ENCODE measurements around the gene RHCG.

The RHCG gene

DNA sequence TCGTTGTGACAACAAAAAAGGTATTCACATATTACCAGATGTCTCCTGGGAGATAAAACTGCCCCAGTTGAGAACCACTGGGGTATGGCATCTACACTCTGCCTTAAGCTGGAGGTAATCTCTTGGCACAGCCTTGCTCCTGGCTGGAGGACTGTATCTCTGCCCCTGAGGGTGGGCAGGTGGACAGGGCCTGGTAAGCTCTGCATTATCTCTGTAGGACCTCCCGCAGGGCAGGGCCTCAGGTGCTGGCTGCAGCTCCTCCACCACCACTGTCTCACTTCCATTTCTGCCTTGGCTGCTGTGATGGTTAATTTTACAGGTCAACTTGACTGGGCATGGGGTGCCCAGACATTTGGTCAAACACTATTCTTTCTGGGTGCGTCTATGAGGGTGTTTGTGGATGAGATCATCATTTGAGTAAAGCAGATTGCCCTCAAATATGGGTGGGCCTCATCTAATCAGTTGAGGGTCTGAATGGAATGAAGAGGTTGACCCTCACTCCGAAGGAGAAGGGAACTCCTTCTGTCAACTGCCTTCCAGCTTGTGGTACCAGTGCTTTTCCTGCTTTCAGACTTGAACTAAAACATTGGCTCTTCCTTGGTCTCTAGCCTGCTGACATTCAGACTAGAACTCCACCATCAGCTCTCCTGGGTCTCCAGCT, 9.8 kb upstream of the RHCG start:
- no peak for DNase-seq (ENCODE audit: low read depth)
- H3K4me3 ChIP-seq (ENCODE audit: low read depth, low read length): no peak overlapping the region

DNA sequence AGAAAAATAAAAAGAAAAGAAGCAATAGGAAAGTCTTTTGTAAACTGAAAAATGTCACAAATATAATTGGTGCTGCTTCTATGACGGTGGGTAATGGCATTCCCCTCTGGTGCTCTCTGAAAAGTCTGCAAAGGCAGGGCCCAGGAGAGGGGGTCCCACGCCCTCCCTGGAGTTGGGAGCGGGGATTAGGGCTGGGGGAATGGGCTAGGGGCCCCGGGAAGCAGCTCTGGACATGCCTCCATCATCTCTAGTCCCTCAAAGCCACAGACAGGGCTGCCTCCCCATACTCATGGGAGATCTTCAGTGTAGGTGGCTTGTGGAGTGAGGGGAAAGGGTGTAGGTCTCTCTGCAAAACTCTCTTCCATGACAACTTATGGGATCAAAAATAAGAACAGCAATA, 7.8 kb upstream of the RHCG start:
- no peak for DNase-seq (ENCODE audit: low read depth)
- no peak overlapping the region for H3K4me3 ChIP-seq (ENCODE audit: low read depth, low read length)

DNA sequence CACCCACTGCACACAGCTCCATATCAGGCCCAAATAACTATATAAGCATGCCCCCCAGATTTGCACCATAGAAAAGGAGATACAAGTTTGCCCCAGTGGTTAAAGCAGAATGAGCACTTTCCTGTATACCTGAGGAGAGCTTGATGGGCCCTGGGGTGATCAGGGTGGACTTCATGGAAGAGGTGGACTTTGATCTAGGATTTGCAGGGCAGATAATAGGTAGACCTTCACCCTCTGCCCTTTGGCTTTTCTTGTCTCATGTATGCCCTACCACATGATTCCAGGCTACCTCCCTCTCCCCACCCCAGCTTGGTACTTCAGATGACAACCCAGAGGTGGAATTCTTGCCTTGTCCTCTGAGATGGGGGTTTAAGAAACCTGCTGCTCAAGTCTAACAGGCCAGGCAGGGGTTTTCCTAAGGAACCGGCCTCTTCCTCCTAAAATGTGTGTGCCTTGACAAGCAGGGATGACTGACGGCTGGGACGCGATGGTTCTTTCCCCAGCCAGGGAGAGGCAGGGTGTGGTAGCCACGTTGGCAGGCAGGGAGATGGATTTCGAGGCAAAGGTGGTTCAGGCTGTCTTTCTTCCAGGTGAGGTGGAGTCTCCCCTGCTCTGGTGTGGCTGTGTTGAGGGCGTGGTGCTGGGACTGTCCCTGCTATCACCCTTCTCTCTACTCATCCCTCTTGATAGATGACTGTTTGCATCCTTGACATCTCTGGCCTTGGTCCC, 6.6 kb upstream of the RHCG start:
- no peak overlapping the region for H3K4me3 ChIP-seq (ENCODE audit: low read depth, low read length)
- DNase-seq (ENCODE audit: low read depth): no peak

DNA sequence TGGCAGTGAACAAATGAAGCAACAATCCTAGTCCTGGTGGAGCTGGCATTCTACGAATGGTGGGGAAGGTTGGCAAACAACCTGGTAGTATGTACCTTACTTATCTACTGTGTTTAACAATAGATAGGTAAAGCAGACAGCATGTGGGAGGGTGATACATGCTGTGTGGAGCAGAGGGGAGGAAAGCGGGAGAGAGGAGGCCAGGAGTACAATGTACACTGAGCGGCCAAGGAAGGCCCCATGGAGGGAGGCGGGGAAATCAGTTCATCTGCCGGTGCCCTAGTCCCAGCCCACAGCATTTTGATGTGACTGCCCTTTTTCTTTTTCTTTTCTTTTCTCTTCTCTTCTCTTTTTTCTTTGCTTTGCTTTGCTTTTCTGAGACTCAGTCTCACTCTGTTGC, 5.3 kb upstream of the RHCG start:
- no peak overlapping the region for H3K4me3 ChIP-seq (ENCODE audit: low read depth, low read length)
- DNase-seq (ENCODE audit: low read depth): no peak

DNA sequence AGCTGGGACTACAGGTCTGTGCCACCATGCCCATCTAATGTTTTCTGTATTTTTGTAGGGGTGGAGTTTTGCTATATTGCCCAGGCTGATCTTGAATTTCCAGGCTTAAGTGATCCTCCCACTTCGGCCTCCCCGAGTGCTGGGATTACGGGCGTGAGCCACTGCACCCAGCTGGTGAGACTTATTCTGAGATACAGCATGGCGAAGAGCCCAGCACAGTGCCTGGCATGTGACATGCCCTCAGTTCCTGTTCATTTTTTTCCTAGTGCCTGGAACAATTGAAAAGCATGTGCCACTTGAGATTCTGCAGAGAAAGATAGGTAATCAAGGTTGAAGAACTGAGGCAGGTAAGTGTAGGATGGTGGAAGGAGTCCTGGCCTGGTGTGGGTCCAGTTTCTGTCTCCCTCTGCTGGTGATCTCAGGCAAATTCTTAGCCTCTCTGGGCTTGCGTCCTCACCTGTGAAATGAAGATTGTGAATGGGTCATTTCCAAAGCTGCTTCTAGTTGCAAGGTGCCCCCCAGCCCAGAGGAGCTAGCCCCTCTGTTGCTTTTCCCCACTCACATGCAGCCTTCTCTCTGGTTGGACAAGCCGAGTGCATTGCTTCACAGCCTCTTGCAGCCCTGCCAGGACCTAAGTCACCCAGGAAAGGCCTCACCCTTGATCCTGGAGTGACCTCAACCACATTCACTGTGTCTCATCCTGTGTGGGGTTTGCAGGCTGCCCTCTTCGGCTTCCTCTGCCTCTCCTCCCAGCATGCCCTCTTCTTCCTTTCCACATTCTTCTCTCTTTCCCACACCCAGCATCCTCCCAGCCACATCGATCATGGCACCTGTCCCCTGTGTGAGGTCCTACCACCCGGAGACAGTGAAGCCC, 4.3 kb upstream of the RHCG start:
- H3K4me3 ChIP-seq (ENCODE audit: low read depth, low read length): no peak overlapping the region
- no peak for DNase-seq (ENCODE audit: low read depth)

DNA sequence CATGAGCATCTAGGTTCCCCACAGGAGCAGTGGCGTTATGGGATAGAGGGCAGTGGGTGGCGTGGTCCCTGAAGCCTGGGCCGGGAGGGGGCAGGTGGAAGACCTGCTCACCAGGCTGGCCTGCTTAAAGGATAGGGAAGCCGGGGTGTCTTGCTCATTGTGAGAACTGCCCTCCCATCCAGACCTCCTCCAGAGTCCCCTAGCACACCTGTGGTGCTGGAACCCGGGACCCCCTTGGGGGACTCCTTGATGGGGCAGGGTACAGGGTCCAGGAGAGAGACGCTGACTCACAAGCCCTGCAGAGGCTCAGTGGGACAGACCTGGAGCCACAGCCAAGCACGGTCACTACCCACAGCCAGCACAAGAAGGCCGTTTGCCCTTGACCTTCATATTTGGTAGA, 2.8 kb upstream of the RHCG start:
- no peak overlapping the region for H3K4me3 ChIP-seq (ENCODE audit: low read depth, low read length)
- no peak for DNase-seq (ENCODE audit: low read depth)

DNA sequence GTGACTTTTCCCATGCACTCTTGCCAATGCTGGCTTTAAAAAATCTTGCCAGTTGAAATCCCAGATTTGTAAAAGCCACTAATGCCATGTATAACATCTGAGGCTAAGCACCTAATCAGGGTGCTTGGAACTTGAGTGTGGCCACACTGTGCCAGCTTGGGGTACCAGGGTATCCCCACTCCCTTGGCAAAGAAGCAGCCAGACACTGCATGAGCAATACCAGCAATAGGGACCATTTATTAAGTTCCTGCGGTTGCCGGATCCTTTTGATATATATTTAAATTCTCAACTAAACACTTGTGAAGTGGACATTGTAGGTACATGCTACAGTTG, 2.2 kb upstream of the RHCG start:
- no peak for DNase-seq (ENCODE audit: low read depth)
- no peak overlapping the region for H3K4me3 ChIP-seq (ENCODE audit: low read depth, low read length)

DNA sequence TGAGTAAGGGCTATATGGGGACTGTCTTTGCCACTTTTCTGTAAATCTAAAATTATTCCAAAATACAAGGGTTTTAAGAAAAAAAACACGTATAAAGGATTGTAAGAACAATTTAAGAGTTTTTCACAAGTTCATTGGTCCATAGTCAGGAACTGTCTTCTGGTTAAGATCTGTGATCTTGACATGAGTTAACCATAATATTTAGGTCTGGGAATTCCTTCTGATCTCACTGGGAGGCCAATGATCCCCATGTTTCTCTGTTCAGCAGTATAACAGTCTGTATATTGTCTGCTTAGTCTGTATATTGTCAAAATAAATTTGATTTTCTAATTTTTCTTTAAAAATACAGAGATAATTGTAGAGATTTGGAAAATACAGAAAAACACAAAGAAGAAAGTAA, 848 bp upstream of the RHCG start:
- H3K4me3 ChIP-seq (ENCODE audit: low read depth, low read length): no peak overlapping the region
- no peak for DNase-seq (ENCODE audit: low read depth)

DNA sequence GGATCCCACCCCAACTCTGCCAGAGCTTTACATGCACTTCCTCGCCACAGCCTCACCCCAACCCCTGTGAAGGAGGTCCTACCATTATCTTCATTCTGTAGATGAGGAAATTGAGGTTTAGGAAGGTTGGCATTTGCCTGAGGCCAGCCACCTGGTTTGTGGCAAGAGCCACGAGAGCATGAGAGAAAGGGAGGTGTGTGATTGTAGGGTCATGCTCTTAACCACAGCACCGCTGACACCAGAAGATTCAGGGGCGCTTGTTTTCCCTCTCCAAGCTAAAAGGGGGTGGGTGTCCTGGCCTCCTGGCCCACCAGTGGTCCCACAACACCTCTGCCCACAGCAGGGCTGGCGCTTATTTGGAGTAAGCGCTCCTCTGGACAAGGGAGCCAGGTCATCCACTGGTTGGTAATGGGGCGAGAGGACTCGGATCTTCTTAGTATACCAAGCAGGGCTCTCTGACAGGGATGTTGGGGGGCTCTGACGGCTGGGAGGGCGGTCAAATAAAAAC, 691 bp downstream of the RHCG start:
- no peak overlapping the region for H3K4me3 ChIP-seq (ENCODE audit: low read depth, low read length)
- DNase-seq (ENCODE audit: low read depth): no peak

DNA sequence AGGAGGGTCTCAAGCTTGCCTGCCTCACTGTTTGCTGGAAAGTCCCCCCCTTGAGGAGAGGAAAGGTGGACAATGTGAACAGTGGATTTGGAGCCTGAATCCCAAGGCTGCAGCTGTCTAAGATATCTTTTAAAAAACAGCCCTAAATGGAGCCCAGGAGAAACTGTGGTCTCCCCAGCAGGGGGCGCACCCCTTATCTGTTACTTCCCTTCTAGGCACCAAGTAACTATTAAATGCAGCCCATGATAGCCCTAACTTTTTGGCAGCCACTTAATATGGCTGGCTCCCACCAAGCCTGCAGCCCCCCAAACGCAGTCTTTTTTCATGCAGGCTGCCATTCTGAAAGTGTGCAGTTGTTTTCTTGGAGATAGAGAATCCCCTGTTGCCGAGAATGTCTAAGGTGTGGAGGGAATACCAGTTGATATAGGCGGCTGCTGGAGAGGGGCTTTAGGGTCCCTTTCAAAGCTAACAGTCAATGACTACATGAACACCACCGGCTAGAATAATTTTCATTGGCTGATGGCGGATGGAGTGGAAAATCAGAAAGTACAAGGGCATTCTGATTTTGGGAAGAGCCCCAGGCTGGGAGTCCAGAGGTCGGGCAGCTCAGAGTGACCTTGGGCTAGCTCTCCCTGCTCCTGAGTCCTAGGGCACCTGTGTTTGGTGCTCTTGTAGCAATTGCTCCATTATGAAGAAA, 1.3 kb downstream of the RHCG start:
- DNase-seq (ENCODE audit: low read depth): no peak
- H3K4me3 ChIP-seq (ENCODE audit: low read depth, low read length): no peak overlapping the region

DNA sequence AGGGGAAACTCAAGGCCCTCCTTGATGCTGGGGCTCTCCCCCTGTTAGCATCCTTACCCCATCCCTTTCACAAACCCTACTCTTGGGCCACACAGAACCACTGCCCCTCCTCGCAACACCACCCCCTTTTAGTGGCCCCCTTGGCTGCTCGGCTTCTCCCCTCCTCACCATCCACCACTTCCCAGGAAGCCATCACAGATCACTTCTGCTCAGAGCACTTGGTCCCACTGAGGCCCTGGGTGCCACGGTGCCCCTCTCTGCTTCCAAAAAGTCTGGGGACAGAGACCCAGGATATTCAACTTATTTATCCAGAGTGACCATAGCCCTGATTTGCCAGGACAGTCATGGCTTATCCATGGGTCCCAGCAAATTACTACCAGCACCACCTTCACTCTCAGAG, 2.4 kb downstream of the RHCG start:
- DNase-seq (ENCODE audit: low read depth): no peak
- no peak overlapping the region for H3K4me3 ChIP-seq (ENCODE audit: low read depth, low read length)

DNA sequence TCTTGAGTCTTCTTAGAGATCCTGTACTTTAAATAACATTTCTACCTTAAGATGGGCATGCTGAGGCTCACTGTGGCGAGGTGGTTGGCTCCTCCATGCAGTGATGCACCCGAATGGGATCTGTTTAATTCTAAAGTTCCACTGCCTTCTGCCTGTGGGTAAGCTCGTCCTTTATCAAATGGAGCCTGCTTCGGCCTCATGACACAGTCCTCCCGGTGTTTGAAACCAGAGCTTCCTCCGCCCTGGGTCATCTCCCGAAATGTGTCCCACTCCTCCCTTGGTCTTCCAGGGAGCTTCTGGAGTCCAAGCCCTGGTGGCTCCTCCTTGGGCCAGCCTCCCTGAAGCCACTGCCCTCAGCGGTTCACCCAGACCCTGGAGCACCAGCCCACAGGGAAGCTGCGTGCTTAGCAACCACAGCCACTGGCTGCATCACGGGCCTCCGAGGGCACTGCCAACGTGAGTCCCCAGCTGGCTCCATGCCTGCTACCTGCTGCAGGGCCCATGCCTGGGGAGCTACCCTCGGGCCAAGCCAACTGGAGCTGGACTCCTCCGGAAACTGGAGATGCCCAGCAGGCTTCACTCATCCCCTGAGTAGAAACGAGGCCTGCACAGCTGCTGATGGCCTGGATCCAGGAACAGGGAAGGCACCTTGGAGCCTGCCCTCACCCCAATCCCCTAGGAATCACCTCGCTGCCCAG, 3.3 kb downstream of the RHCG start:
- no peak for DNase-seq (ENCODE audit: low read depth)
- H3K4me3 ChIP-seq (ENCODE audit: low read depth, low read length): no peak overlapping the region

DNA sequence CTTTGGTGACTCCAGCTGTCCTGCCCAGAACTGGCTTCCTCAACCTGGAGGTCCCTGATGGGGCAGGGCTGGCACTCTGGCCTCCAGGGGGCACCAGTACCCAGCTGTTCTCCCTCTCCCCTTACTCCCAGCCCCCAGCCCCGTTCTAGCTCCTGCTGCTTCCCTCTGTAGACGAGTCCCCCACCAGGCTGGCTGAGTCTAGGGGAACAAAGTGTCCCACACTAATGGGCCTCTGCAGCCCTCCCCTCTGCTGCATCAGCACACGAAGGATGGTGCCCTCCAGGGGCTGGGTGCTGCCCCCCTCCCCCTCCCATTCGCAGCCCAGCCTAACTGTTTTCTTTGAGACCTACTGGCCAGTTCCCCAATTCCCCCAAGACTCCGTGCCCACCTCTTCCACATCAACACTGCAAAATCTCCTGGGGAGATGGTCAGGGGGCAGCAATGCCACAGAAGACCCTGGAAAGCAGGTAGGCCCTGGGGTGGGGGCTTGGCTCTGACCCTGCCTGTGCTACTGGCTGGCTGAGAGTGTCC, 4.2 kb downstream of the RHCG start:
- no peak overlapping the region for H3K4me3 ChIP-seq (ENCODE audit: low read depth, low read length)
- DNase-seq (ENCODE audit: low read depth): no peak

DNA sequence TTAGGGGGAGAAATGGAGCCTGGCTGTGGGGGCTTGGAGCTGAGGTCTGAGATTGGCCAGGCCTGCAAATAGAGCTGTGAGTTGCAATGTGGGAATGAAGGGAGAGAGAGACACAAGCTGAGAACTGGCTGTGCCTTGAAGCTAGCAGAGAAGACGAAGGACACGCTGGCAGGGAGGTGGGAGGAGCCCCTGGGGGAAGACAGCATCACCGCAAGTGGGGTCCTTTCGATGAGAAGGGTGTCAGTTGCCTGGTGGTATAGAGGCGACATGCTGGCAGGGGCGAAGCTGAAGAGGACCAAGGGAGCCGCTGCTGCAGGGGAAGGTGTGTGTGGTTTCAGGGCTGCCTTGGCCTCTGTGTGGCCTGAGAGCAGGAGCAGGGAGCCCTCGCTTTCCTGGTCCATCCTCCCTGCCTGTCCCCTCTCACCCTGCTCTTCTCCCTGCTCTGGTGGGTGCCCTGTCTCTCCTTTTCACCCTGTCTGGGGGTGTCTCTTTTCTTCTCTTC, 5.5 kb downstream of the RHCG start:
- no peak overlapping the region for H3K4me3 ChIP-seq (ENCODE audit: low read depth, low read length)
- no peak for DNase-seq (ENCODE audit: low read depth)

DNA sequence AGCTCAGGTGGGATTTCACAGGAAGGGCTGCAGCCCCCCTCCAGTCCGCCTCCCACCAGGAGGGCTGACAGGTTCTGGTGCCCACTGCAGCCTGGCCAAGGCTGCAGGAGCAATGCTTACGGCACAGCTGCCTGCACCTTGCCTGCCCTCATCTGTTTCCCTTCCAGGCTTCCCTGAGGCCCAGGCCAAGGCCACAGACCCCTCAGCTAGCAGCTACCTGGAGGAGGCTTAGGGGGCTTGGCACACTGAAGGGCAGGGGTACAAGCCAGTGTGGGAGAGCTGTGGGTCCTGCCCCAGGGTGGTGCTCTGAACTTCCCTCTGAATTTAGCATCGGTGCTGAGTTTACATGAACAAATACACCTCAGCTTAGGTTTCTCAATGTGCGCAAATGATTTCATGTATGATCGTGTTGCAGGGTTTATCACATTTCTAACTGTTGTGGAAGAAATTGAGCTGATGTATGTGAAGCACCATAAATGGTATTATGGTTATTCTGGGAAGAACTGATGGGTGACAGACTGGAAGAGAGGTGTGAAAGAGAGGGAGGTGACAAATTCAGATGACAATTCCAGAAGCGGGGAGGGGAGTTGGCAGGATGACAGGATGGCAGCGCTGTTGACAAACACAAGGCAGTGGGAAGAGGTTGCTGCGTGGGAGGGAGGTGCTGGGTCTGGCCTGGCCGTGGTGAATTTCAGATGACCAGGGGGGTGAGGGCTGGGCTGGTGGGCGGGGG, 6.1 kb downstream of the RHCG start:
- no peak overlapping the region for H3K4me3 ChIP-seq (ENCODE audit: low read depth, low read length)
- DNase-seq (ENCODE audit: low read depth): no peak

DNA sequence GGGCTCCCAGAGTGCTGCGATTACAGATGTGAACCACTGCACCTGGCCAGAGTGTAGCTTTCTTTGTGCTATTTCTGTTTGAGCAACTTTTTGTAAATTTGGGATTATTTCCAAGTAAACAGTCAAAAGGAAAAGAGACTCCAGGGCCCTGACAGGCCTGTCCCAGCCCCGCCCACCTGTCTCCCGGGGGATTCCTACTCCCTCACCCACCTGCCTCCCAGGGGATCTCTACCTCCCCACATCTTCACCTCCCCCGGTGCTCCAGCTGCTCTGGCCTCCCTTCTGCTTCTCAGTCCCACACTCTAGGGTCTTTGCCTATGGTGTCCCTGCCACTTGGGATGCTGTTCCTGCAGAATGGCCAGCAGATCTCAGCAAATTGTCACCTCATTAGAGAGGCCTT, 7.0 kb downstream of the RHCG start:
- no peak for DNase-seq (ENCODE audit: low read depth)
- no peak overlapping the region for H3K4me3 ChIP-seq (ENCODE audit: low read depth, low read length)

DNA sequence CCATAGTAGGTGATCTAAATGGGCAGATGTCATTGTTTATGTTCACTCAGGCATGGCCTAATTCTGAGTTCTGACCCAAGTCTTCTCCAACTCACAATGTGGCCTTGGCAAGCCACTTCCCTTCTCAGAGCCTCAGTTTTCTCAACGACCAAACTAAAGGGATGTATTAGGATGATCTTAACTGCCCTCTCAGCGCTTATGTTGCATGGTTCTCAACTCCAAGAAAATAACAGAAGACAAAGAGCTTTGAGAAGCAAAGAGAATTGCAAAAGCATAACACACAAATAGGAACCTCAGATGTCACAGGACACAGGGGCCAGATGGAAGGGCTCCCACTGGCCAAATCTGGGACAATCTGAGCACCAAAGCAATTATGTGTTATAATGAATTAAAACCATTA, 8.6 kb downstream of the RHCG start:
- H3K4me3 ChIP-seq (ENCODE audit: low read depth, low read length): no peak overlapping the region
- DNase-seq (ENCODE audit: low read depth): no peak

DNA sequence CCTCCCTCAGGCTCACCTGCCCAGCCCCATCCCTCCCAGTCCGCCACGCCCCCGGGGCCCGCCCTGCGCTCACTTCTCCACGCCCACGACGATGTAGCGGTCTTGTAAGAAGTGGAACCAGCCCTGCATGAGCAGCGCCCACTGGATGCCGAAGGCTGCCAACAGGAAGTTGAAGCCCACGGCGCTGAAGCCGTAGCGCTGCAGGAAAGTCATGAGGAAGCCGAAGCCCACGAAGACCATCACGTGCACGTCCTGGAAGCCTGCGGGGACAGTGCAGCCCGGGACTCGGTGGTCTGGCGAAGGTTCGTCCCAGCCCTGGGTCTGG, 9.7 kb downstream of the RHCG start:
- H3K4me3 ChIP-seq (ENCODE audit: low read depth, low read length): no peak overlapping the region
- DNase-seq (ENCODE audit: low read depth): no peak
